Parathyroid adenoma (tissue), 2 donors: ENCODE results near the gene SUGP2.
A peak's percentile ranks its signal among the peaks of the same experiment; 100 is the strongest.

Source experiments
- H2AFZ ChIP-seq: fragments of 300-600 bp; sonication (generic); one replicate; pipeline ENCODE4 v1.7.0; 2017; ENCODE audit warnings: antibody characterized with exemption, mild to moderate bottlenecking
- H3K27ac ChIP-seq: fragments of 300-600 bp; sonication (generic); one replicate; pipeline ENCODE4 v1.7.0; 2017
- H3K27me3 ChIP-seq: fragments of 300-600 bp; sonication (generic); one replicate; pipeline ENCODE4 v1.7.0; 2017; ENCODE audit warnings: low read length; ENCODE audit not compliant: control insufficient read depth, insufficient read depth
- H3K36me3 ChIP-seq: fragments of 300-600 bp; sonication (generic); one replicate; pipeline ENCODE4 v1.7.0; 2017; ENCODE audit warnings: low read length; ENCODE audit not compliant: control insufficient read depth, insufficient read depth
- H3K4me1 ChIP-seq: fragments of 300-600 bp; sonication (generic); one replicate; pipeline ENCODE4 v1.7.0; 2017; ENCODE audit warnings: control low read depth
- H3K4me2 ChIP-seq: fragments of 300-600 bp; sonication (generic); one replicate; pipeline ENCODE4 v1.7.0; 2017; ENCODE audit warnings: low read length
- H3K4me3 ChIP-seq: fragments of 300-600 bp; sonication (generic); one replicate; pipeline ENCODE4 v1.7.0; 2017; ENCODE audit warnings: low read depth, low read length
- H3K79me2 ChIP-seq: fragments of 300-600 bp; sonication (generic); one replicate; pipeline ENCODE4 v1.7.0; 2017; ENCODE audit warnings: control low read depth
- H3K9ac ChIP-seq: fragments of 300-600 bp; sonication (generic); one replicate; pipeline ENCODE4 v1.7.0; 2017; ENCODE audit warnings: mild to moderate bottlenecking
- H3K9me3 ChIP-seq: fragments of 300-600 bp; sonication (generic); one replicate; pipeline ENCODE4 v1.7.0; 2017; ENCODE audit warnings: low read length; ENCODE audit not compliant: control insufficient read depth
- TF ChIP-seq, protein P1 (sequence below): fragments of 300-600 bp; sonication (generic); IDR thresholded peaks from one replicate; pipeline ENCODE4 v1.7.0; 2017; ENCODE audit warnings: antibody characterized with exemption, mild to moderate bottlenecking
- donor health status: primary hyperparathyroidism.

Gene SUGP2

DNA sequence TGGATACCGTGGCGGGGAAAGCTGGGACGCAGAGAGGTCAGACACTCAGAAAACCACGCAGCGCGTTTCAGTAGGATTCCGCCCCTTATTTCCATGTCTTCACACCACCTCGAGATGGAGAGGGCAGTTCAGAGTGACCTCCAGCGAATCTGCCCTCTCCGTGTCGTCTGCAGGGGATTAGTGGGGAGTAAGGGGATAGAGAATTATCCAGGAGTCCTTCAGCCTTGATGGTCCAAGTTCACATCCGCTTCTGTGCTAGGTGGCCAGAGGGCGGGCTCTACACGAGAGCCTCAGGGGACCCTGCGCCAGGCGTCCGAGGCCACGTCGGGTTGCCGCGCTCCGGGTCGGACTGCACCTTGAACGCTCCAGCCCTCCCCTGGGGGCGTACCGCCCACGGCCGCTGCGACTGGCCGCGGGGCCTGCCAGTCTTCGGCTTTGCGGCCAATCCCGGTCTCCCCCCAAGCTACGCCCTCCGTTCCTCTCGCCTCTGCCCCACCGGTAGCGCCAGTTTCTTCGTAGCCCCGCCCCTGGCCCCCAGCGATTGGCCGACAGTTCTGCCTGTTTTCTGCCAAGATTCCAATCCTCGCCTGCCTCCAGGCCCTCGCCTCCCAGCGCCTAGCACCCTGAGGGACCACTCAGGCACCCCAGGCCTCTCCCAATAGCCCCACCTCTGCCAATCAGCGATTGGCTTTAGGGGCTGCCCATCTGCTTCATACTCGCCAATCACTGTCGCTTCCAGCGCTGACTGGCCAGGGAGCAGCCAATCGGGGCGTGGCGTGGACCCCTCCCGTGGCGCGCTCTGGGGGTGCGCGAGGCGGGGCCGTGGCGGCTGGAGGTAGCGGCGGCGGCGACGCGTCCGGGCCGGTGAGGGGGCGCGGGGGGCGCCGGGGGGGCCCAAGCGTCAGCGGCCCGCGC lies 30.1 kb upstream of the SUGP2 start, which contains the start of gene SLC25A42:
Gene SLC25A42 (plus strand): TSS at position 812 of the 915 bp plus-strand sequence. CDS start 32,131 bp downstream, outside the sequence.
- Histone ChIP-seq H2AFZ (peak within 1 kb of the TSS; percentile 67), H3K27ac (peak within 1 kb of the TSS; percentile 17), H3K36me3 (no peaks in the 10 kb centered on the region), H3K4me1 (peaks cover 8% of the 10 kb centered on the region), H3K4me3 (peak within 1 kb of the TSS; percentile 62), H3K4me2 (peak within 1 kb of the TSS; percentile 67), H3K27me3 (no peaks in the 10 kb centered on the region), H3K9ac (no peak within 1 kb of the TSS), H3K79me2 (no peaks in the 10 kb centered on the region), H3K9me3 (no peaks in the 10 kb centered on the region)
- TF ChIP-seq, protein P1, sequence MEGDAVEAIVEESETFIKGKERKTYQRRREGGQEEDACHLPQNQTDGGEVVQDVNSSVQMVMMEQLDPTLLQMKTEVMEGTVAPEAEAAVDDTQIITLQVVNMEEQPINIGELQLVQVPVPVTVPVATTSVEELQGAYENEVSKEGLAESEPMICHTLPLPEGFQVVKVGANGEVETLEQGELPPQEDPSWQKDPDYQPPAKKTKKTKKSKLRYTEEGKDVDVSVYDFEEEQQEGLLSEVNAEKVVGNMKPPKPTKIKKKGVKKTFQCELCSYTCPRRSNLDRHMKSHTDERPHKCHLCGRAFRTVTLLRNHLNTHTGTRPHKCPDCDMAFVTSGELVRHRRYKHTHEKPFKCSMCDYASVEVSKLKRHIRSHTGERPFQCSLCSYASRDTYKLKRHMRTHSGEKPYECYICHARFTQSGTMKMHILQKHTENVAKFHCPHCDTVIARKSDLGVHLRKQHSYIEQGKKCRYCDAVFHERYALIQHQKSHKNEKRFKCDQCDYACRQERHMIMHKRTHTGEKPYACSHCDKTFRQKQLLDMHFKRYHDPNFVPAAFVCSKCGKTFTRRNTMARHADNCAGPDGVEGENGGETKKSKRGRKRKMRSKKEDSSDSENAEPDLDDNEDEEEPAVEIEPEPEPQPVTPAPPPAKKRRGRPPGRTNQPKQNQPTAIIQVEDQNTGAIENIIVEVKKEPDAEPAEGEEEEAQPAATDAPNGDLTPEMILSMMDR = no peak

GRCh38 chr19:19062454-19063182 lies 29.3 kb upstream of the SUGP2 start:
- Histone ChIP-seq H3K9me3 (no peaks in the 10 kb centered on the region), H3K9ac (no peak overlapping the region), H3K4me3 (peak overlapping the region; percentile 47), H3K27ac (peak overlapping the region; percentile 17), H3K4me2 (peak overlapping the region; percentile 64), H3K79me2 (no peaks in the 10 kb centered on the region), H3K27me3 (no peaks in the 10 kb centered on the region), H2AFZ (peak overlapping the region; percentile 67), H3K4me1 (peaks cover 8% of the 10 kb centered on the region), H3K36me3 (no peaks in the 10 kb centered on the region)
- TF ChIP-seq, protein P1 = no peak

DNA sequence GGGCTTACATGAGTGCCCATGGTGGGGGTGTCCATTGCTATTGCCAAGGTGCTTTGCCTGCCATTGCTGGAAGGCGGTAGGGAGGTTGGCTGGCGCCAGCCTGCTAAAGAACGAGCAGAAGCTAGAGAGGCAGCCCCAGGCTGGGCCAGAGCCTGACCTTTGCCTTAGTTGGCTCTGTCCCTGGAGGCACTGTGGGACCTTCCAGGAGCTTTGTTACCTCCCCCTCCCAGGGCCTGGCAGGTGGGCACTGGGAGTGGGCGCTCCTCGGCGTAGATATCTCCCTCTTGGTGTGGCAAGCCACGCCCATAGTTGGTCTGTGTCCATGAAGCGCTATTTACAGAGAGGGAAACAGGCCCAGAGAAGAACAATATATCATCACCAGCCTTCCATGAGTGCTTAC lies 28.2 kb upstream of the SUGP2 start:
- Histone ChIP-seq H3K36me3 (no peaks in the 10 kb centered on the region), H3K79me2 (no peaks in the 10 kb centered on the region), H3K9me3 (no peaks in the 10 kb centered on the region), H2AFZ (no peak overlapping the region), H3K27me3 (no peaks in the 10 kb centered on the region), H3K4me2 (no peak overlapping the region), H3K9ac (no peak overlapping the region), H3K4me3 (no peak overlapping the region), H3K27ac (no peak overlapping the region), H3K4me1 (peaks cover 5% of the 10 kb centered on the region)
- TF ChIP-seq, protein P1 = no peak

GRCh38 chr19:19059837-19060611 lies 26.7 kb upstream of the SUGP2 start:
- no peak overlapping the region for H3K4me3 ChIP-seq

More at GRCh38 chr19:19059837-19060611, 26.7 kb upstream of the SUGP2 start:
- Histone ChIP-seq H3K79me2 (no peaks in the 10 kb centered on the region), H3K4me2 (no peak overlapping the region), H3K27me3 (no peaks in the 10 kb centered on the region), H2AFZ (no peak overlapping the region), H3K9me3 (no peaks in the 10 kb centered on the region), H3K4me1 (peaks cover 5% of the 10 kb centered on the region), H3K9ac (no peak overlapping the region), H3K36me3 (no peaks in the 10 kb centered on the region), H3K27ac (no peak overlapping the region)
- TF ChIP-seq, protein P1 = no peak
